GM19238 (cell line): ENCODE data around the gene NOXO1.
"Not testable (repeated sequence)": the region's sequence is repeated elsewhere in the genome, so short reads cannot be mapped to it uniquely, and the experiment has no call there.

Experiments
- DNase-seq: peaks from one replicate; pipeline ENCODE4 v3.0.0; 2011; ENCODE audit warnings: low spot score; ENCODE audit not compliant: insufficient read length

The NOXO1 gene

DNA sequence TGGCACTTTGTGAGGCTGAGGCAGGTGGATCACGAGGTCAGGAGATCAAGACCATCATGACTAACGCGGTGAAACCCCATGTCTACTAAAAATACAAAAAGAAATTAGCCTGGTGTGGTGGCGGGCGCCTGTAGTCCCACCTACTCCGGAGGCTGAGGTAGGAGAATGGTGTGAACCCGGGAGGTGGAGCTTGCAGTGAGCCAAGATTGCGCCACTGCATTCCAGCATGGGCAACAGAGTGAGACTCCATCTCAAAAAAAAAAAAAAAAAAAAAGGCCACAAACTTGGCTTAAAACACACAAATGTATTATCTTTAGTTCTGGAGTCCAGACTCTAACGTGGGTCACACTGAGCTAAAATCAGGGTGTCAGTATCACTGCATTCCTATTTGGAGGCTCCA is 30.5 kb upstream of the NOXO1 start:
- DNase-seq: not testable (repeated sequence)

DNA sequence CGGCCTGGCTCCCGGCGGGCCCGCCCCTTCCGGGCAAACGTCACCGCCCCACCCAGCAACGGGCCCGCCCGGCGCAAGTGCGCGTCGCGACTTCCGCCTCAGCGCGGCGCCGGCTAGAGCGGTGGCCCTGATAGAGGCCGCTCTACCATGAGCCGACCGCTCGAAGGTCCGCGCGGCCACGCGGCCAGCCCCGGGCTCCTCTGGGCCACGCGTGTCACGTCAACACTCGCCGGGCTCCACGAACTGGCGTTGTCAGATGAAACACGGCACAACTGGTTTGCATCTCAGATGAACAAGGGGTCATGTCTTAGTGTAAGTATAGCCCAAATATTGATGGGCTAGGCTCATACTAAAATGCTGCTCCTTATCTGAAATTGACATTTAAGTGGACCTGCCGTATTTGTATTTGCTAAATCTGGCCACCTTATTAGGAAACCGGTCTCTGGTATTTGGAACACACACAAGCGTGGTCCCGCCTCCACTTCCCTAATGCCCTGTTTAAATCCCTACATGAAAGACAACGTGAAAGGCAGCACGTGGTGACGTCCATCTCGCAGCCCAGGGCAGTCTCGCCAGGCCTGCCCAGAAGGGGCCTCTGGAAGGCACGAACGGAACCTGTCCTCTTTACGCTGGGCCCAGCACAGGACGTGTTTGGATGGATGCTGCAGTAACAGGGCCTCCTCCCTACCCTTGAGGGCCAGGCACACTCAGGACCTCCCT is 28.7 kb upstream of the NOXO1 start, which contains the start of gene ZNF598:
ZNF598 (minus strand) TSS at position 31 of the 720 bp plus-strand sequence.
- peak; percentile 98 for DNase-seq

DNA sequence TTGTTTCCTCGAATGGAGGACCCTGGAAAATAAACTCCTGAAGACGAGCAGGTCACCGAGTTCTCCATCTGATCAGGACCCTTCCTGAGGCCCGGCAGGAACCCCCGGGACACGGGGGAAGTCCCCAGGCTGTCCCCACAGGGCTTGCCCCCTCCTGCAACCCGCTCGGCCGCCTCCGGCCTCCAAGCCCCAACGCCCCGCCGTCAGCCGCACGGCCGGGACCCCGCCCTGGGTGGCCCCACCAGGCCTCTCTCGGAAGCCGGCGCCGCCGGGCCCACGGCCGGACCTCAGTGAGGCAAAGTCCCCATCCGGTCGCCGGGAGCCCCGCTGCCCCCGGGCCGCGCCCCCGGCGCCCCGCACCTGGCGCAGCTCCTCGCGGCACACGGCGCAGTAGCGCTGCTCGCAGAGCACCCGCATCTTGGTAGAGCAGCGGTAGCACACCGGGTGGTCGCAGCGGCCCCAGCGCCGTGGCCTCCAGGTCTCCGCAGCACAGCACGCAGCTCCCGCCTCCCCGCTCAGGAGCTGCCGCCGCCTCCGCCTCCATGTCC is 28.0 kb upstream of the NOXO1 start:
- DNase-seq: no peak

DNA sequence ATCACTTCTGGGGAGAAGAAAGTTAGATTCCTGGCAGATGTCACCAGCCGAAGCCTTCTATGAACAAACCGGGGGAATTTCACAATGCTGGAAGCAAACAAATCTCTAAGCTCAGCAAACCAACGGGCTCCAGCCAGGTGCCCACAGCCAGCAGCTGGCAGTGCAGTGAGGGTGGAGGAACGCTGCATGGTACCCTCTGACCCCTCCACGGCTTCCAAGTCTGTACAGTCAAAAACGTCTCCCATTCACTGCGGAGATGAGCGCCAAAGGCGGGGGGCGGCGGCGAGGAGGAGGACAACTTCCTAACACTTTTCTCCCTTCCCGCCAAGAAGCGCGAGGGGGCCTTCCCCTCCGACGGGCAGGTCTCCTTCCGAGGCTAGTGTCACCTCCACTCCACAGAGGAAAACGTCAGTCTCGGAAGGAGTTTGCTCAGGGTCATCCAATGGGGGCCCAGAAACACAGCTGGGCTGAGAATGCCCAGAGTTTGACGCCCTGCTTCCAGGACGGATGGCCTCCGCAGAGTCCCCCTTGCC is 27.4 kb upstream of the NOXO1 start:
- no peak for DNase-seq

DNA sequence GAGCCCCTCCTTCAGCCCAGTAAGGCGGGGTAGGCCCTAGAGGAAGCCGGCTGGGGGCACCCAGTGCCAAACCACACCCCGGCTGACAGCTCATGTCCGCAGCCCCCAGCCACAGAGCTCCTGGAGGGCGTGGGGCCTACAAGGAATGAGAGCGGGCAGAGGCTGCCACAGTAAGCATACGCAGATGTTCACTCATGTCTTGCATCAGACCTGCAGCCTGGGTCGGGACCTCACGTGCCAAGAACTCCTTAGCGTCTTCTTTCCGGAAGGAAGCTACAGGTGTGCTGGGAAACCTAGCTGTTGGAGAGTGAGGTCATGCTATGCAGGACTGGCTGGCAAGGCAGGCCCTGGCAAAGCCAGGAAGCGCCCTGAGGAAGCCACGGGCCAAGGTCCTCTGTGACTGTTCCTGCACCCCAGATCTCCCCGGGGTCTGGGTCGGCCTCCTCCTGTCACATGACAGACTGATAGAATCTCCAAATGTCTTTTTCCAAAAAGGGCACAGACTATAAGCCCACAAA is 26.8 kb upstream of the NOXO1 start:
- no peak for DNase-seq

DNA sequence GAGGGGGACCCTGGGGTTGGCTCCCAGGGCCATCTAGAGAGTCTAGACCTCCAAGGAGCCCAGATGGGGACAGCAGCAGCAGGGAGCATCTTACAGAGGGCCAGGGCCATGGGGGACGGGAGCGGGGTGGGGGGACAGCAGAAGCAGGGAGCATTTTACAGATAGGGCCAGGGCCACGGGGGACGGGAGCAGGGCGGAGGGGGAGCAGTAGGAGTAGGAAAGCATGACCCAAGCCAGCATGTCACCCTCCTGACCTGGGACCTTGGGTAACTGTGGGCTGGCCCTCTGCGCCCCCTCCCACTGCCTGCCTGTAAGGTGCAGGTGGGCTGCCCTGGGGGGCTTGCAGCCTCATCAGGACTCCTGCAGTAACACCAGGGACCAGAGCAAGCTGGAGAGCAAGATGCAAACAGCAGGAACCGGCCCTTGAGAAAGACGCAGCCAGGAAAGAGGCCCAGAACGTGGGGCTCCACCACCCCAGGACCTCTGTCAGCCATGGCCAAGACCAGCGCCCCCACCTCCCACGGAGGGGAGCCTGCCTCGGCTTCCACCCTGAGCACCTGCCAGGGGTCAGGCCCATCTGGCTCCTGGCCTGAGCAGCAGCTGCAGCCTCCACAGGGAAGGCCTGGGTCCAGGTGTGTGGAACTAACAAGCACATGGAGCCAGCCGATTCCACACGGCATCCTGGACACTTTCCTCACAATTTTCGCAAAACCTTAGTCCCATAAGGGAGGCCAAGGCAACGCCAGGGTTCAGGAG is 26.0 kb upstream of the NOXO1 start:
- no peak for DNase-seq

DNA sequence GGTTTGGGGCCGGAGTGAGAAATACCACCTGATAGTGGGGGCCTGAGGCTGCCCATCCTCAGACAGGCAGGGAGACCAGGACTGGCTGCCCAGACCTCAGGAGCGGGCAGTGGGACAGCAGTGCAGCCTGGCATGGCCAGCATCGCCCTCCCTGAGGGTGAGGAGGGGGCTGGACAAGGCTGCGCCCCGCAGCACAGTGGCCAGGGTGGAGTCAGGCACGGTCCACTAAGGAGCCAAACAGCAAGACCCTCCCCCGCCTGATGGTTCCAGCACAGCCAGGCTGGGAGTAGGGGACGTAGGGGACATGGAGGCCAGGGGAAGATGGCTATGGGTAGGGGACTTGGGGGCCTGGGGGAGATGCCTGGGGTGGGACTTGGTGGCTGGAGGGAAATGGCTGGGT is 25.0 kb upstream of the NOXO1 start:
- DNase-seq: no peak

DNA sequence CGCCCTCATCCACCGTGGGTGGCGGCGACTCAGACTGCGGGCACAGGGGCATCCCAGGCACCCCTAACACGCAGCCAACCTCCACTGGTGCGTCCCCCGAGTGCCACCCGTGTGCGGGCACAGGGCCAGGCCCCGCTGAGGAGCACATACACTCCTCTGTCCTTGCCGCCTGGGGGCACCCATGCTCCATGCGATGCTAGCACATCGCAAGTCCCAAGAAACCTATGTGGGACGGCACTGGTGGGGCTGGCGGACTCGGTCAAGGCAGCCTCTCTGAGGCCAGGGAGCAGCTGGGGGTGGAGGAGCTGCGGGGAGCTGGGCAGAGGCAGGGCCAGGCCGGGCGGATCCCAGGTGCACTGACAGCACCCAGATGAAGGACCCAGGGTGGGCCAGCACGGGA is 24.4 kb upstream of the NOXO1 start:
- DNase-seq: no peak

DNA sequence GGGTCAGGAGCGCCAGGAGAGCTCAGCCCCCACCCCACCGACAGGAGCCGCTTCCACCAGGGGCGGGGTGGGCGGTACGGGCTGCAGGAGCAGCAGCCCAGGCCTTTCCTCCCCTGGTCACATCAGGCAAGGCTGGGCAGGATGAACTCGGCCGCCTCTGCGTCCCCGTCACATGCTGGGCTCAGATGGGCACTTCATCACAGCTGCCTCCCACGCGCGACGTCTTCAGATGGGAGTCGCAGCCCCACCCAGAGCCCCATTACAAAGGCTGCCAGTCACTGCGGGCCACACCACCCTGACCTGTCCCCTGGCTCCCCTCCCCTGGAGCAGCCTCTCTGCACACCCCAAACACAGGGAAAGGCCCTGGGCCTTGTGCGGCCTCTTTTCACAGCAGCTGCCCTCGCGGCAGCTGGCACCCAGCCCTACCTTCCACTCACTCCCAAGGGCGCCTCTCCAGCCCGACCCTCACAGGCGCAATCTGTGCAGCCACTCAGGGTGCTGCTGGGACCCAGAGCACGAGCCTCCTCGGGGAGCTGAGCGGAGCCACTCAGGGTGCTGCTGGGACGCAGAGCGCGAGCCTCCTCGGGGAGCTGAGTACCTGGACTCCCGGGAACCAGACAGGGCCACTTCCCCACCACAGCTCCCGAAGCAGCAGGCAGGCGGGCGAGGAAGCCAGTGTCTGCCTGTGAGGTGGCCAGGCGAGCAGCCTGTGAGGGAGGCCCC is 23.7 kb upstream of the NOXO1 start:
- no peak for DNase-seq

DNA sequence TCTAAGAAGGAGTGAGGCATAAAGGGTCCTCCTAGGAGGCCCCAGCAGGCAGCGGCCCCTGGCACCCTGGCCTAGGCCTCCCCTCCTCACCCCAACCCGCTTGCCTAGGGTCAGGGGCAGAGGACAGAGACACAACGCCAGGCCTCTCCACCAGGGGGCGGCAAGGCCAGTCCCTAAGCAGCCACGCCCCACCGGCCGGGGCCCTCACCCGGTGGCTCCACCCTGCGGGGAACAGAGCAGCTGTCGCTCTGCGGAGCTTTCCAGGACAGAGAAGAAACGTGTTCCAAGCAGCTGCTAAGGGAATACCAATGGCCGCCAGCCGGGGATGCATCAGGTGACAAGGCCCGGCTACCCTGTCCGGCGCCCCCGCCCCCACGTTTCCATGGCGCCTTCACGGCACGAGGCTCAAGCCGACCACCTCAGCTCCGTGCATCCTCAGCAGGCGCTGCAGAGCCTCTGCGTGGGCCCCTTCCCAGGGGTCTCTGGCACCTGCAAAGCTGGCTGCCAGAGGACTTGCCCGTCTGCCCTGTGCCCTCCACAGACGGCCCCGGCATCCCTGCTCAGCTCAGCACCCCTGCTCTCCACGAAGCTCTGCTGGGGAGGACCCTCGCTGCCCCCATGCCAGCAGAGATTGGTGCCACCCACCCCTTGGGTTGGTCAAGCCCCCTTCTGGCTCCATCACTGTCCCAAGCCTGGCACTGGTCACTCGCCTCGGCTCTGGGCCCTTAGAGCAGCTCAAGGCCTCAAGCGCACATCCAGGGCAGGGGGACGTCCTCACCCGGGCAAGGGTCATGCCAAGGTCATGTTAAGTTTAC is 22.8 kb upstream of the NOXO1 start:
- peak; percentile 98 for DNase-seq

DNA sequence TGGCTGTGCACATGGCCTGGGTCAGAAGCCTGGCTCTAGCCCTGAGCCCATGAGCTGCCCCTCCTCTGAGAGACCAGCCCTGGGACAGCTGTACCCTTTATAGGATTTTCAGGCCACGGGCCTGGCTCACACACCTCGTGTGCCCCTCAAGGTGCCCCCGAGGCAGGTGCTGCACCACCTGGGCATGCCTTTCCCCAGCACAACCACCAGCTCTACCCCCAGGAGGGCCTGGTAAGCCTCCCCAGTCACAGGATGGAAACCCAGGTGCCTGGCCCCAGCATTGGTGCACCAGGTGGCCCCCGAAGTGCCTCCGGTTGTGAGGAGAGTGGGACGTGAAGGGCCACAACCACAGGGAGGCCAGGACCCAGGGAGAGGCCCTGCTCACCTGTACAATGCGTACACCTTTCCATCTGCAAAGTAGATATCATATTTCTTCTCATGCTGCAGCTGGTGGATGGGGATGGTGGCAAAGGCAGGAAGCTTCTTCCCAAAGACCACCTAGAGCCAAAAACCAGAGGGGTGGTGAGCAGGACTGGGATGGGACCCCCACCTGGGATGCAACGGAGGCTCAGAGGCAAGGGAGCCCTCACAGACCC is 22.1 kb upstream of the NOXO1 start:
- no peak for DNase-seq

DNA sequence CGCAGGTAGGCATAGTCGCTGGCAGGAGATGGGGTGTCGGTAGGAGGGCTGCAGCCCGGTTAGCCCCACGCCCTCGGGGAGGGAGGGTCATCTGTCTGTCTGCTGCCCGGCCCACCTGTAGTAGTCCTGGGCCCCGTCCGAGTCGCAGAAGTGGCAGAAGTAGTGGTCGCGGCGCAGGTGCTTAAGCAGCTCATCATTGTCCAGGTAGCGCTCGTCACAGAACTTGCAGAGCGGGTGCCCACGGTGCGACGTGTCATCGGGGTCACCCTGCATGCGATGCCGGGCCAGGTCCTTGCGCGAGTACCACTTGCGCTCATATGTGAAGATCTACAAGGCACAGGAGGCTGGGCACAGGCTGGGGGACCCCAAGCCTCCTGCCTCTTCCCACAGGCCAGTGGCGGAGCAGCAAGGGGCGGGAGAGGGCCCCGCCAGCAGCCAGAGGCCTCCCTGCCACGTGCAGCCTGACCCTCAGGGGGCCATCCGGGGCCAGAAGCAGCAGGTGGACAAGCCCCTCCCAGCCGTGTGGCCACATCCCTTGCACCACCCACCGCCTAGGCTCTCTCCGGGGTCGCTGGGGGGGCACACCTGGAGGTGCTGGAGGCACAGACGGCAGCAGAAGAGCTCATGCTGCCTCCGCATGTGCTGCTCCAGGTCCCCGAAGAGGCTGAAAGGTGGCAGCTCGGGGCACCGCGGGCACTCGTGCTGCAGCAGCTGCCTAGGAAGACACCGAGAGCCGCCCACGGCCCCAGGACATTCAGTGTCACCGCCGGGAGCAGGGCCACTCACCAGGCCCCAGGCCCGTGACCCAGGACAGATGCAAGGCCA is 21.3 kb upstream of the NOXO1 start:
- DNase-seq: no peak

DNA sequence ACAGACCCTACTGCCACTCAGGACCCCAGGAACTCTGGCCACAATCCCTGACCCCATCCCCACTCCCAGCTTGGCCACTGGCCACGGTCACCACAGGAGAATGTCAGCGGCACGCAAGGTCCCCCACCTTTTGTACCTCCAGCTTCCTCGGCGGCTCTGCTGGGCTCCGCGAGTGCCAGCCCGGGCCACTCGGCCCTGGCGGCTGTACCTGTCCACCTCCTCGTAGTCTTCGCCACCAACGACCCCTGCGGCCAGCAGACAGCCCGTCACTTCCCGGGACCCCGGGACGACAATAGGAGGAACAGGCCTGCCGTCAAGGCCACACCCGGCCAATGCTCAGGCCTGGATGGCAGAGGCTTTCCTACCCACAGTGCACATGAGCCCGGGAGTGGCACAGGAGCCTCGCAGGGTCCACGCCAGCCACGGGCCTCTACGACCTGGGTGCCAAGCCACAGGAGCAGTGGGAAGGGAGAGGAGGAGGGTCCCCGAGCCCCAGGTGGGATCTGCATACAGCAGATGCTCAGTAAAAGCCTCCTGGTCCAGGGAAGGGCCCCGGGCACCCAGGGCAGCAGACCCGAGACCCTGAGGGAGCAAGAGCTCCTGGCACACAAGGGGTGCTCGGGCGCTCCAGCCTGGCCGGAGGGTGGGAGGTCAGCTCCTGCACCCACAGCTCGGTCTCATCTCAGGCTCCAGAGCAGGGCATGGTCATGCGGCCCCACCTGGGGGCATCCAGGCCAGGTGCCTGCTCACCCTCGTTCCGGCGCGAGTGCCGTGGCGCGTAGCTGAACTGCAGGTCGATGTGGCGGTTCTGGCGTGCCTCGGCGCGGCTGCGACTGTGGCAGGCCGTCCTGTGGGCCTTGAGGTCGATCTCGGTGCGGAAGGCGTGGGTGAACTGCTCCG is 20.4 kb upstream of the NOXO1 start:
- no peak for DNase-seq

DNA sequence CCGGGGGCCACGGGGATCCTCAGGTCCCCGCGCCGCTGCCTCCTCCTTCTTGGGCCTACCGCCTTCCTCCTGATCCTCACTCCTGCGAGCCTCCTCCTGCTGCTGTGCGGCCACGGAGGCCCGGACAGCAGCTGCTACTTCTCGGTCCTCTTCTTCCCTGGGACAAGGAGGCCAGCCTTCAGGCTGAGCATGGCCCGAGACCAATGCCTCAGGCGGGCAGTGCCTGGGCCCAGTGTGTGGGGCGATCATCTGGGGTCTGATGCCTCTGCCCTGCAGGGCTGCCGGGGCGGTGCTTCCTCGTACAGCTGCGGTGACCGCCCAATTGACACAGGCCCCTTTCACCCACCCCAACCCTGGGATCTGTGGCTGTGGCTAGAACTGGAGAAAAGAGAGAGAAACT is 19.8 kb upstream of the NOXO1 start:
- DNase-seq: no peak

DNA sequence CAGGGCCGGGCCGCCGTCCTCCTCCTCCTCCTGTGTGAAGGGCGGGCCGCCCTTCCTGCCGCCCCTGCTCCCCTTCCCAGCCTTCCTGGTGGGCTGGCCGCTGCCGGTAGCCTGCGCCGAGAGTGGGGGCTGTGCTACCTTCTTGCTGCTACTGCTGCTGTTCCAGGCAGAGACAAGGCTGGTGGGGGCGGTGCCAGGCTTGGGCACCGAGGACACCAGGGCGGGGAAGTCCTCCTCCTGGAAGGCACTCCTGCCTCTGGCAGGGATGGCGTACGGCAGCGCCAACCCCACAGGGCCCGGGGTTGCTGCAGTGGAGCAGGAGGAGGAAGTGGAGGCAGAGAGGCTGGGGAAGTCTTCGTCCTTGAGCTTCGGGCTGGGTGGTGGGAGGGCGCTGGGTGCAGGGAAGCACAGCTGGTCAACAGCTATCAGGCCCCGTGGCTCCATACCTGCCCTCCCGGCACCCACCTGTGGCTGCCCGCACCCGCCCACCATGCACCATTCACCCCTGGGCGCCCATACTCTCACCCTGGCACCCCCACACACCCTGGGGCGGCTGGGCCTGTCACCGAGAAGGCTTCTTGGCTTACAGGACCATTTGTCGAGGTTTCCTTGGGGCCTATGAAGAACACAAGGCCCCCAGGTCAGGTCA is 18.7 kb upstream of the NOXO1 start:
- DNase-seq: no peak

DNA sequence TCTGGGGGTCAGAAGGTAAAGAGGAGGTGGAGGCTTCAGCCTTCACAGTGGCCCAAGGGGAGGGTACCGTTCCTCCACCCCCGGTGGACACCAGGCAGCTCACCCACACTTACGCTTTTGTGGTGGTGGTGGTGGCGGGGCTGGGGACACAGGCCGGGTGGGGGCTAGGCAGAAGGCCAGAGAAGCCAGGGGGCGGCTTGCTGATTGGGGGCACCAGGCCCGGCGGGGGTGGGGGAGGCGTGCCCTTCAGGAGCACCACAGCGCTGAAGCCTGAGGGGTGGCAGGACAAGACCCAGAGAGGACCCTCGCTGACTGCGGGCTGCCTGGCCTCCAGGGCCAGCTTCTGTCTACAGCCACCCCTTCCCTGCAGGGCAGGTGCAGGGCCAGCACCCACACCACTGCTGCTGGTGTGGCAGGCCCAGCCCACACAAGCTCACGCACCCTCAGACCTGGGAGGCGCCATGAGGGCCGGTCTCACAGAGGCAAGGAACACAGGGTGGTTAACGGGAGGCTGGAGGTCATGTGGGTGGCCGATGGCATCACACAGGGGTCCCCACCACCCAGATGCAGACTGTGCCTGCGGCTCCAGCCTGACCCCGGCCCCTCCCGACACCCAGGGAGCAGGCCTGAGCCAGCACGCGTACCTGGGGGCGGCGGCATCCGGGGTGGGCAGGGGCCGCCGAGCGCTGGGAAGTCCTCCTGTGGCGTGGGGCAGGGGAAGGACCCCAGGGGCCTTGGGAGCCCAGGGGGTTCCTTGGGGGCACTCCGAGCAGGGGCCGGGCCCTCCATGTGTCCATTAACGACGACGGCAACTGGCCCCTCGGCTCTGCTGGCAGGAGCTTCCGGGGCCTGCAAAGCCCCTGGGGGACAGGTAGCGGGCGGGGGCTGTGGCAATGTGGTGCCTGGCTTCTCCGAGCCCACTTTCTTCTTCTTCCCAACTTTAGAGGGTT is 17.9 kb upstream of the NOXO1 start:
- no peak for DNase-seq

DNA sequence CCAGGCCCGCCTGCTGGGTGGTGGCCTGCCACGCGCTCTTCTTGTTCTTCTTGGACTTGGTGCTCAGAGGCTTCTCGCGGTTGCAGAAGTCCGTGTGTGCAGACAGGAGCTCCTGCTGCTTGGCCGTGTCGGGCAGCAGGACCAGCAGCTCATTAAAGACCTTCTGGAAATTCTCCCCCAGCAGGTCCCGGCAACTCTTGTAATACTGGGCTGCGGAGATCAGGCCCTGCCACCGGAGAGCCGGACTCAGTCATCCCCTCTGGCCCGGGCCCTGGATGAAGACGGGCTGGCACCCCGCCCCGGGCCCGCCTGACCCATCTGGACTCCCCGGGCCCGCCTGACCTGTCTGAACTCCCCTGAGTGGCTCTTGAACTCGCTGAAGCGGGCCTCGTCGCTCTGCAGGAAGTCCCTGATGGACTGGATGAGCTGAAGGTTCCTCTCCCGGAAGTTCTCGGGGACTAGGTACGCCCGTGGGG is 17.1 kb upstream of the NOXO1 start:
- no peak for DNase-seq
